Anterior cingulate cortex (tissue), 58 donors: ENCODE measurements around the gene XRN1.
"Not testable (repeated sequence)": the region's sequence is repeated elsewhere in the genome, so short reads cannot be mapped to it uniquely, and the experiment has no call there.

Experiments used
- DNase-seq, 58 donors: peaks; one replicate each; lab custom pipeline; 2025; lab: John Stamatoyannopoulos, UW

XRN1 gene, protein sequence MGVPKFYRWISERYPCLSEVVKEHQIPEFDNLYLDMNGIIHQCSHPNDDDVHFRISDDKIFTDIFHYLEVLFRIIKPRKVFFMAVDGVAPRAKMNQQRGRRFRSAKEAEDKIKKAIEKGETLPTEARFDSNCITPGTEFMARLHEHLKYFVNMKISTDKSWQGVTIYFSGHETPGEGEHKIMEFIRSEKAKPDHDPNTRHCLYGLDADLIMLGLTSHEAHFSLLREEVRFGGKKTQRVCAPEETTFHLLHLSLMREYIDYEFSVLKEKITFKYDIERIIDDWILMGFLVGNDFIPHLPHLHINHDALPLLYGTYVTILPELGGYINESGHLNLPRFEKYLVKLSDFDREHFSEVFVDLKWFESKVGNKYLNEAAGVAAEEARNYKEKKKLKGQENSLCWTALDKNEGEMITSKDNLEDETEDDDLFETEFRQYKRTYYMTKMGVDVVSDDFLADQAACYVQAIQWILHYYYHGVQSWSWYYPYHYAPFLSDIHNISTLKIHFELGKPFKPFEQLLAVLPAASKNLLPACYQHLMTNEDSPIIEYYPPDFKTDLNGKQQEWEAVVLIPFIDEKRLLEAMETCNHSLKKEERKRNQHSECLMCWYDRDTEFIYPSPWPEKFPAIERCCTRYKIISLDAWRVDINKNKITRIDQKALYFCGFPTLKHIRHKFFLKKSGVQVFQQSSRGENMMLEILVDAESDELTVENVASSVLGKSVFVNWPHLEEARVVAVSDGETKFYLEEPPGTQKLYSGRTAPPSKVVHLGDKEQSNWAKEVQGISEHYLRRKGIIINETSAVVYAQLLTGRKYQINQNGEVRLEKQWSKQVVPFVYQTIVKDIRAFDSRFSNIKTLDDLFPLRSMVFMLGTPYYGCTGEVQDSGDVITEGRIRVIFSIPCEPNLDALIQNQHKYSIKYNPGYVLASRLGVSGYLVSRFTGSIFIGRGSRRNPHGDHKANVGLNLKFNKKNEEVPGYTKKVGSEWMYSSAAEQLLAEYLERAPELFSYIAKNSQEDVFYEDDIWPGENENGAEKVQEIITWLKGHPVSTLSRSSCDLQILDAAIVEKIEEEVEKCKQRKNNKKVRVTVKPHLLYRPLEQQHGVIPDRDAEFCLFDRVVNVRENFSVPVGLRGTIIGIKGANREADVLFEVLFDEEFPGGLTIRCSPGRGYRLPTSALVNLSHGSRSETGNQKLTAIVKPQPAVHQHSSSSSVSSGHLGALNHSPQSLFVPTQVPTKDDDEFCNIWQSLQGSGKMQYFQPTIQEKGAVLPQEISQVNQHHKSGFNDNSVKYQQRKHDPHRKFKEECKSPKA (N-terminal part only)

GRCh38 chr3:142447852-142448823, at the start of gene XRN1:
TSS of gene XRN1 (minus strand) at chr3:142448037. CDS start at chr3:142447944, 93 bp downstream.
- peak; percentile 34 to 92 (median 83) for DNase-seq

DNA sequence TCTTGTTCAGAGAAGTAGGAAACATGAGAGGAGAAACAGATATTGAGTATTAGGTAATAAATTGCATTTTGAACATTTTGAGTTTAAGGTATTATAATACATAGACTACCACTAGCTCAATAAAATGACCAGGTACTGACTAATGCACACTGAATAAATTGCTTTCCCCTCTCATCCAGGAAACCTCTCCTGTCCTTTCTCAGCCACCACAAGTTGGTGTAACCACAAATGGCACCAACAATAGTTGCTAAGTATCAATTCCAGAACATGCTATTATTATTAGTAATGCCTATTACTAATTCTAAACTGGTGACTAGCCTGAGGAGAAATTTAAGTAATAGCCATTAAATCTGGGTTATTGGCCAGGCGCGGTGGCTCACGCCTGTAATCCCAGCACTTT, 47.3 kb upstream of the XRN1 start:
- DNase-seq = no peak

- DNase-seq = no peak
Observed at GRCh38 chr3:142492184-142492583, 44.3 kb upstream of the XRN1 start.

- no peak for DNase-seq
Observed at GRCh38 chr3:142489572-142490323, 41.9 kb upstream of the XRN1 start.

DNA sequence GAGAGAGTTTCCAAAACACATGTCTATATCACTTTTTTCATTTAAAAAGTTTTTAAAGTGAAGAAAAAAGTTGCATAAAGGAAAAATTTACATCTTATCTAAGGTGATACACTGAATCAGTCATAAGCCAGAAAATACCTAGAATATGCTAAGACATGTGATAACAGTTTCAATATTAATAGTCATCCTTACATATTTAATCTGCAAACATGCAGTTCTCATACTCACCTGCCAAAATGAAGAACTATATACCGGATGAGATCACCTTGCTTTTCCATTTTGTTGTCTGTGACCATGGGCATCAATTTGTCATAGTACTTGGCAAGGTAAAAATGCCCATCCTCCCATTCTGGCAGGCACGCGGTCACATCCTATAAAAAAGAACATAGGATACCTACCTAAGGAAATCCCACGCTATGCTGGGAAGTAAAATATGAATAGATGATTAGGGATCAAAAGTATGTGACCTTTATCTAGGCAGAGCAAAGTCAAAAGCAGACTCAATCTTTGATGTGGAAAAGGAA, 37.1 kb upstream of the XRN1 start:
- DNase-seq = no peak

- no peak for DNase-seq
Observed at GRCh38 chr3:142481196-142481595, 33.4 kb upstream of the XRN1 start.

DNA sequence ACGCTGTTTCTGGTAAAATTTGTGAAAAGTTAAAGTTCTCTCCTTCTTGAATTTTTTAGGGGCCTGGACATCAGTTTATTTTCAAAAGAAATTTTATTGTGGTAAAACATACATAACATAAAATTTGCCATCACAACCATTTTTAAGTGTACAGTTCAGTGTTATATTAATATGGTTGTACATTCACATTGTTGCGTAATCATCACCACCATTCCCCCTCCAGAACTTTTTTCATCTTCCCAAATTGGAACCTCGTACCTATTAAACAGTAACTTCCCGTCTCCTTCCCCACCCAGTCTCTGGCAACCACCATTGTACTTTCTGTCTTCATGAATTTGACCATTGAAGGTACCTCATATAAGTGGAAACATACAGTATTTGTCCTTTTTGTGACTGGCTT, 23.0 kb upstream of the XRN1 start:
- DNase-seq = no peak

DNA sequence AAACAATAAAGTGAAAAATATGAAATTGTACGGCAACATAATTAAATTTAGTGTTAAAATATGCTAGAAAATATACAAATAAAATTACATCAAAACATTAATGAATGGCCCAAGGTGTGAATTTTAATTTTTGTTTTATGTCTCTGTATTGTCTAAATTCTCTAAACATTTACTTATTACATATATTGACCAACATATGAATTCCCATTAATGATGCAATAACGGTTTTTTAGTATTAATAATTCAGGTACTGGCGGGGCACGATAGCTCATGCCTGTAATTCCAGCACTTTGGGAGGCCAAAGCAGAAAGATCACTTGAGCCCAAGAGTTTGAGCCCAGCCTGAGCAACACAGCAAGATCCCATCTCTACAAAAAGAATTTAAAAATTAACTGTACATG, 20.6 kb upstream of the XRN1 start:
- no peak for DNase-seq

DNA sequence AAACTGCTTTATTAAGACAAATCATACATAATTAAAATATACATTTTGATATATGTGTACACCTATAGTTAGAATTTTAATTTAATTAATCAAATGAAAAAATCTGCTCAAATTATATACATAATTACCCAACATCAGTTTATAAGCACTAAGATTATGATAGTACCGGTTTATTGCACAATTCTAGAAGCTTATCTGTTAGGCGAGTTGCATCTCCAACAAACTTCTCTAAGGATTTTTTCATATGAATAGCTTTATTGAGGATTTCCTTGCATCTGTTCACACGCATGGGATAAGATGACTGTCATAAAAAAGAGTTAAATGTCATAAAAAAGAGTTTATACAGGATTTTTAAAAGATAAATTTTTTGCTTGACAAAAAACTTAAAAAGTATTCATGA, 19.9 kb upstream of the XRN1 start:
- DNase-seq = no peak

DNA sequence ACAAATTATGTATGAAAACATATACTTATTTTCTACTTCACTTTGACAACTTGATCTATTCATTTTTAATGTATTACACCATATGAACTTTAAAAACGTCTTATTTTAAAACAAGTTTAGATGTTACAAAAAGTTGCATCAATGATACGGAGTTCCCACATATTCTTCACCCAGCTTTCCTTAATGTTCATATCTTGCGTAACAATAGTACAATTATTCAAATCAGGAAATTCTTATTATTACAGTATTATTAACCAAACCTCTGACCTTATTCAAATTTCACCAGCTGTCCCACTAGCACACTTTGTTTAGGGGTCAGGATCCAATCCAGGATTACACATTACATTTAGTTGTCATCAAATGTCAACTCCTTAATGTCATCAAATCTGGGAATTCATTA, 12.9 kb upstream of the XRN1 start:
- no peak for DNase-seq

- no peak for DNase-seq
Observed at GRCh38 chr3:142459929-142460328, 12.1 kb upstream of the XRN1 start.

GRCh38 chr3:142459096-142459495, 11.3 kb upstream of the XRN1 start:
- no peak for DNase-seq

DNA sequence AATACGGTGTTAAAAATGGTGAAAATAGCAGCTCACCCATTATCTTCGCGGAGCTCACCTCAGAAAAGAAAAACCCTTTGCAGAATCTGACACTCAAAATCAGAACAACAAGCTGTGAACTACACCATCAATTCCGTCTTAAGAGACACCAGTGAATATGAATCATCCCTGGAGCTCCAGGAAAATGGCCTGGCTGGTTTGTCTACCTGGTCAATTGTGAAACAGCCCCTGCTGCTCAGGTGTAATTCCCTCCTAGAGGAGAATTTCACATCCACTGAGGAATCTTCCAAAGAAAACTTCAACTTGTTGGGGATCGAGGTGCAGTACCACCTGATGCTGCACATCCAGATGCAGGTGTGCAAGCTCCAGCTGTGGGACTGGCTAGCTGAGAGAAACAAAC, 3.0 kb upstream of the XRN1 start:
- no peak for DNase-seq

GRCh38 chr3:142450189-142450588, 2.4 kb upstream of the XRN1 start:
- no peak for DNase-seq

- peak in 37 of 58 donors; percentile 14 to 75 (median 41) for DNase-seq
Observed at GRCh38 chr3:142447301-142447851, 461 bp downstream of the XRN1 start.

DNA sequence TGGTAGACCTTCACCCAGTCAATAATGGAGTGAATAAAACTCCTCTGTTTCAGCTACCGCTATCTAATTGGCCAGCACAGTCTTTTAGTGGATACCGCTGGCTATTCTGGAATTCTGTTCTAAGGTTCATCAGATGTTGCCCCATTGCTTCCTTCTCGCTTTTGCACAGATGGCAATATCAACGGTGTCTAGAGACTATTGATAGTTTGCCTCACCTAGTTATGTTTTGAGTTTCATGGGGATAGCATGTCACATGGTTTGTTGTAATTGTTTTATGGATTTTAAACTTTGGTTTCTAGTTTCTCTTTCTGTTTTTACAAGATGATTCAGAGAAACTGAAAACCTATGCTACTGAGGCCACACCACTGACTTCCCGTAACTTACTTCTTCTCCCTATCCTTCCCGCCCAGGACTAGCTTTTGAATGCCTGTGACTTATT, 2.0 kb downstream of the XRN1 start:
- no peak for DNase-seq

GRCh38 chr3:142444343-142444742, 3.5 kb downstream of the XRN1 start:
- DNase-seq = no peak

GRCh38 chr3:142443060-142443459, 4.8 kb downstream of the XRN1 start:
- not testable (repeated sequence) for DNase-seq
